SHP77 treated with DMSO at 0.1 percent for 48 hours (cell line): ENCODE results near the gene TMEM86A.
"Not testable (repeated sequence)": the region's sequence is repeated elsewhere in the genome, so short reads cannot be mapped to it uniquely, and the experiment has no call there.

Source experiments
- DNase-seq: peaks from one replicate; lab custom pipeline; 2025; lab: John Stamatoyannopoulos, UW

The TMEM86A gene

GRCh38 chr11:18698341-18699268, at the start of gene TMEM86A:
TMEM86A (plus strand) TSS chr11:18698779; CDS start chr11:18698887, 108 bp downstream.
- DNase-seq = peak; percentile 13

DNA sequence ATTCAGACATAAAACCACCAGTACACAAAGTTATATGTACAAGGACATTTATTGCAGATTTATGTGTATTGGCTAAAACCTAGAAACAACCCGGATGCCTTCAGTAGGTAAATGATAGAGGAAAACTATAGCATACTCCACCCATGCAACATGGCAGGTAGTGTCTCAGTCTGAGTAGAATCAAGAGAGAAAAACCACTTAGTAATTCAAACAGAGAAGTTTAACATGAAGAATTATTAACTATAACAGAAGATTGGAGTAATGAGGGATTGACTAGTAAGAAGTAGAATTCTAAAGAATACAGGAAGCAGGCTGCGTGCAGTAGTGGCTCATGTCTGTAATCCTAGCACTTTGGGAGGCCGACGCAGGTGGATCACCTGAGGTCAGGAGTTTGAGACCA, 48.2 kb upstream of the TMEM86A start:
- DNase-seq = no peak

GRCh38 chr11:18650859-18651557, 47.6 kb upstream of the TMEM86A start:
- no peak for DNase-seq

GRCh38 chr11:18657673-18658072, 40.9 kb upstream of the TMEM86A start:
- no peak for DNase-seq

- DNase-seq = not testable (repeated sequence)
Observed at GRCh38 chr11:18665353-18665872, 33.2 kb upstream of the TMEM86A start.

DNA sequence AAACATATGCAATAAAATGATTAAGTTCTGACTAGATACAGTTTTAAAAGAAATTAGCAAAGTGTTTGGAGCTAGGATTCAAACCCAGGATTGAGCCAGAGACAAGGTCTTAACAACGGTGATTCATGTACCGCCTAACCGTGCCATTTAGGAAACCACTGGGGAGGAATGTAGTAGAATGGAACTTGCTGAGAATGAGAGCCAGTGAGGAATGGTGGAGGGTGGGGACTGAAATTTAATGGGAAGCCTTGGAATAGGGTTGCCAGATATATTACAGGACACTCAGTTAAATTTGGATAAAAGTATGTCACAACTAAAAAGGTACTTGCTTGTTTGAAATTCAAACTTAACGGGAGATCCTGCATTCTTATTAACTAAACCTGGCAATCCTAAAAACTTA, 30.4 kb upstream of the TMEM86A start:
- DNase-seq = no peak

DNA sequence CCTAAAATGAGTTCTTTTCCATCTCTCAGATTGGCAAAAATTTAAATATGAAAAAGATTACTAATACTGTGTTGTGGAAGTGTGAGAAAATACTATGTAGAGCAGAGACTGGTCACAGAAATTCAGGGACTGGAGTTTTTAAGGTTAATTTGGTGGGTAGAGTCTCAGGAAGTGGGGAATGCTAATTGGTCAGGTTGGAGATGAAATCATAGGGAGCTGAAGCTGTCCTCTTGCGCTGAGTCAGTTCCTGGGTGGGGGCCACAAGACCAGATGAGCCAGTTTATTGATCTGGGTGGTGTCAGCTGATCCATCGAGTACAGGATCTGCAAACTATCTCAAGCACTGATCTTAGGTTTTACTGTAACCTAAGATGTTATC, 29.4 kb upstream of the TMEM86A start:
- no peak for DNase-seq

- no peak for DNase-seq
Observed at GRCh38 chr11:18669711-18670110, 28.9 kb upstream of the TMEM86A start.

- DNase-seq = no peak
Observed at GRCh38 chr11:18671246-18671645, 27.3 kb upstream of the TMEM86A start.

- not testable (repeated sequence) for DNase-seq
Observed at GRCh38 chr11:18672209-18672608, 26.4 kb upstream of the TMEM86A start.

GRCh38 chr11:18676803-18677202, 21.8 kb upstream of the TMEM86A start:
- DNase-seq = no peak

- no peak for DNase-seq
Observed at GRCh38 chr11:18677560-18677959, 21.0 kb upstream of the TMEM86A start.

GRCh38 chr11:18681949-18682348, 16.6 kb upstream of the TMEM86A start:
- not testable (repeated sequence) for DNase-seq

DNA sequence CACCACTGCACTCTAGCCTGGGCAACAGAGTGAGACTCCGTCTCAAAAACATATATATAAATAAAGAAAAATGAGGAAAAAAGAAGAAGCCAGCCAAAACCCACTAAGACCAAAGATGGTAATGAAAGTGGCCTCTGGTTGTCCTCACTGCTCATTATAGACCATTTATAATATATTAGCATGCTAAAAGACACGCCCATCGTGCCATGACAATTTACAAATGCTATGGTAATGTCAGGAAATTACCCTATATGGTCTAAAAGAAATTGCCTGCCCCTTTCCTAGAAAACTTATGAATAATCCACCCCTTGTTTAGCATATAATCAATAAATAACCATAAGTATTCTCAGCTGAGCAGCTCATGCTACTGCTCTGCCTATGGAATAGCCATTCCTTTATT, 16.1 kb upstream of the TMEM86A start:
- DNase-seq = no peak

GRCh38 chr11:18684267-18684666, 14.3 kb upstream of the TMEM86A start:
- no peak for DNase-seq

GRCh38 chr11:18691467-18692140, 7.0 kb upstream of the TMEM86A start:
- not testable (repeated sequence) for DNase-seq

DNA sequence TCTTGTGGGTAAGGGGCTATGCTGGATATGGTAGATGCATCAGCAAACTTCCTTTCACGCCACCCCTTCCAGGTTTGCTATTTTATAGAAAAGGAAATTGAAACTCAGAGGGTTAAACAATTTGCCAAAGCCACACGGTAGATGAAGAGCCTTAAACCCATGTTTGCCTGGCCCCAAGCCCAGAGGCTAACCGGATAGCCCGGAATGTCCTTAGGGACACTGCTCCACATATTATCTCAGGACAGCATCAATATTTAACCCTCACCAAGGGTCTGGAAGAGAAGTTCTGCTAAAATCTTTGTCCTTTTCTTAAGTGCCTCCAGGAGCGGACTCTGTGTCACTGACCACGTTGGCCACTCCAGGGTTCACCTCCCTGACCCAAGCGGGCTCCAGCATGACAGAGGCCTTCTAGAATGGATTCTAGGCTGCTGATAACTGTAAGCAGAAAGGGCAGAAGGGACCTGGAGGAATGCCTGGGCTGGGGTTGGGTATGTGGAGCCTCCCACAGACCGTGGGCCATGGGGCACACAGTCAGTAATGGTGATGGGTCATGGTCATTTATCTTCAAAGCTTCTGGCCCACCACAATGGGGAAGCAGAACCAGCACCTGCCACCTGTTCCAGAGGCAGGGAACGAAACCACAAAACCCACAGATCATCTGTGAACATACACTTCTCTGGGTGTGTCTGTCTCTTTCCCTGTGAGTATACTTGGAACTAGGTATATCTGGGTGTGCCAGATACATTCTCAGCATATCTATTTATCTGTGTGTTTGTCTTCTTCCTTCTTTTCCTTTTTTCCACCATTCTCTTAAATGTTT, 5.4 kb upstream of the TMEM86A start:
- DNase-seq = no peak

DNA sequence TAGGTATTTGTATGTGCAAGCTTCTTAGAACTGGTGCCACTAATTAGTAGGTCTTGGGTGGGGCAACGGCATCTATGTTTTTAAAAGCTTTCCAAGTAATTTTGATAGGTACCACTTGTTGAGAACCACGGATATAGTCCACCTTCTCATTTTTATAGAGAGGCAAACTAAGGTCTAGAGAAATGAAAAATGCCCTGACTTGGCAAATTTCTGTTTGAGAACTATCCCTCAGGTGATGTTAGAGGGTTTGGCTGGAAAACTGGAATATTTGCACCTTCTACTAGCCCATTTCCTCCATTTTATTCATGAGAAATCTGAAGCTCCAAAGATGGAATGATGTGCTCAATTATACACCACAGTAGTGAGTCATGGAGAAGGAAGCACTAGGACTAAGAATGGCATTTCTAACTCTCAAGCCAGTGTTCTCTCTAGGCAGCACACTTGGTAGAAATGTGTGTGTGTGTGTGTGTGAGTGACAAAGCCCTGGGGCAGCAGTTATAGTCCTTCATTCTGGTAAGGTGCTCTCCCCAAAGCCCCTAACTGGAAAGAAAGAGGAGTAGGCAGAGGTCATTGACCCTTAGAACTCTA, 1.8 kb upstream of the TMEM86A start:
- no peak for DNase-seq

DNA sequence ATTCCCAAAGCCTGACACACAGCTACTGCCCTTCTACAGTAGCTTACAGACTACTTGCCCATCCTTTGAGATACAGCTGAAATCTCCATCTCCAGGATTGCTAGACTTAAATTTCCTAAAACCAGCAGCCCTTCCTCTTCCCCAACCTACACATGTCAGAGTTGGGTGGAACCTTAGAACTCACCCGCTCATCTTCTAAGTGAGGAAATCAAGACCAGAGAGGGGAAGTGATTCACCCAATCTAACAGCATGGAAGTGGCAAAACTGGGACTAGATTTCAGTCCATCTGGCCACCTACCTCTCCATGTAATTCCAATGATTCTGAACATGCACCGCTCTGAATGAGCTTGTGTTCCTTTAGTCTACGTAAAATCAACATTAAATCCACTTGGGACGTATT, 1.0 kb upstream of the TMEM86A start:
- DNase-seq = no peak

- no peak for DNase-seq
Observed at GRCh38 chr11:18699269-18699596, 654 bp downstream of the TMEM86A start.

GRCh38 chr11:18699848-18700261, 1.3 kb downstream of the TMEM86A start:
- DNase-seq = no peak
